ENCODE measurements around the gene ANAPC10.

- TF ChIP-seq CTCF (IDR thresholded peaks at IDR 0.05; ENCODE audit: low read length) (no peak), EZH2 (optimal IDR thresholded peaks at IDR 0.05; ENCODE audit: low read depth, low read length) (no peak), EZH2phosphoT487 (IDR thresholded peaks at IDR 0.05; ENCODE audit: low read length) (no peak)
Observed at GRCh38 chr4:144967161-144967560, 130.8 kb downstream of the ANAPC10 start.
